Ishikawa (cell line): ENCODE results near the gene PEDS1.

ENCODE experiments used
- CEBPB ChIP-seq: IDR thresholded peaks from 2 replicates; pipeline ENCODE4 v1.6.1; 2012
- CREB1 ChIP-seq: IDR thresholded peaks from 2 replicates; pipeline ENCODE4 v1.6.1; 2012; ENCODE audit warnings: low read depth
- EGR1 ChIP-seq: IDR thresholded peaks from 2 replicates; pipeline ENCODE4 v1.6.1; 2012
- EP300 ChIP-seq: IDR thresholded peaks from 2 replicates; pipeline ENCODE4 v1.6.1; 2012; ENCODE audit warnings: borderline replicate concordance
- FOXM1 ChIP-seq: IDR thresholded peaks from 2 replicates; pipeline ENCODE4 v1.6.1; 2012; ENCODE audit warnings: low read depth, borderline replicate concordance
- NFIC ChIP-seq: IDR thresholded peaks from 2 replicates; pipeline ENCODE4 v1.6.1; 2012
- RAD21 ChIP-seq: IDR thresholded peaks from 2 replicates; pipeline ENCODE4 v1.6.1; 2012; ENCODE audit warnings: low read depth
- TAF1 ChIP-seq: IDR thresholded peaks from 2 replicates; pipeline ENCODE4 v1.6.1; 2012; ENCODE audit warnings: low read depth, mild to moderate bottlenecking
- TCF12 ChIP-seq: IDR thresholded peaks from 2 replicates; pipeline ENCODE4 v1.6.1; 2012; ENCODE audit warnings: low read depth
- TEAD4 ChIP-seq: IDR thresholded peaks from 2 replicates; pipeline ENCODE4 v1.6.1; 2012
- YY1 ChIP-seq: IDR thresholded peaks from 2 replicates; pipeline ENCODE4 v1.6.1; 2012; ENCODE audit warnings: low read depth
- ZBTB7A ChIP-seq: IDR thresholded peaks from 2 replicates; pipeline ENCODE4 v1.6.1; 2012; ENCODE audit warnings: low read depth
- TF ChIP-seq, protein P1 (sequence below): IDR thresholded peaks from 2 replicates; pipeline ENCODE4 v1.6.1; 2012
- TF ChIP-seq, protein P2 (sequence below): IDR thresholded peaks from 2 replicates; pipeline ENCODE4 v1.6.1; 2012; ENCODE audit warnings: low read depth, mild to moderate bottlenecking
- TF ChIP-seq, protein P3 (sequence below): IDR thresholded peaks from 2 replicates; pipeline ENCODE4 v1.6.1; 2012

PEDS1 gene

GRCh38 chr20:50107796-50108331, 45.7 kb downstream of the PEDS1 start:
- TF ChIP-seq, protein P1, sequence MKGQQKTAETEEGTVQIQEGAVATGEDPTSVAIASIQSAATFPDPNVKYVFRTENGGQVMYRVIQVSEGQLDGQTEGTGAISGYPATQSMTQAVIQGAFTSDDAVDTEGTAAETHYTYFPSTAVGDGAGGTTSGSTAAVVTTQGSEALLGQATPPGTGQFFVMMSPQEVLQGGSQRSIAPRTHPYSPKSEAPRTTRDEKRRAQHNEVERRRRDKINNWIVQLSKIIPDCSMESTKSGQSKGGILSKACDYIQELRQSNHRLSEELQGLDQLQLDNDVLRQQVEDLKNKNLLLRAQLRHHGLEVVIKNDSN: no peak
- no peak for TF ChIP-seq RAD21
- TF ChIP-seq TCF12: no peak
- TF ChIP-seq, protein P2, sequence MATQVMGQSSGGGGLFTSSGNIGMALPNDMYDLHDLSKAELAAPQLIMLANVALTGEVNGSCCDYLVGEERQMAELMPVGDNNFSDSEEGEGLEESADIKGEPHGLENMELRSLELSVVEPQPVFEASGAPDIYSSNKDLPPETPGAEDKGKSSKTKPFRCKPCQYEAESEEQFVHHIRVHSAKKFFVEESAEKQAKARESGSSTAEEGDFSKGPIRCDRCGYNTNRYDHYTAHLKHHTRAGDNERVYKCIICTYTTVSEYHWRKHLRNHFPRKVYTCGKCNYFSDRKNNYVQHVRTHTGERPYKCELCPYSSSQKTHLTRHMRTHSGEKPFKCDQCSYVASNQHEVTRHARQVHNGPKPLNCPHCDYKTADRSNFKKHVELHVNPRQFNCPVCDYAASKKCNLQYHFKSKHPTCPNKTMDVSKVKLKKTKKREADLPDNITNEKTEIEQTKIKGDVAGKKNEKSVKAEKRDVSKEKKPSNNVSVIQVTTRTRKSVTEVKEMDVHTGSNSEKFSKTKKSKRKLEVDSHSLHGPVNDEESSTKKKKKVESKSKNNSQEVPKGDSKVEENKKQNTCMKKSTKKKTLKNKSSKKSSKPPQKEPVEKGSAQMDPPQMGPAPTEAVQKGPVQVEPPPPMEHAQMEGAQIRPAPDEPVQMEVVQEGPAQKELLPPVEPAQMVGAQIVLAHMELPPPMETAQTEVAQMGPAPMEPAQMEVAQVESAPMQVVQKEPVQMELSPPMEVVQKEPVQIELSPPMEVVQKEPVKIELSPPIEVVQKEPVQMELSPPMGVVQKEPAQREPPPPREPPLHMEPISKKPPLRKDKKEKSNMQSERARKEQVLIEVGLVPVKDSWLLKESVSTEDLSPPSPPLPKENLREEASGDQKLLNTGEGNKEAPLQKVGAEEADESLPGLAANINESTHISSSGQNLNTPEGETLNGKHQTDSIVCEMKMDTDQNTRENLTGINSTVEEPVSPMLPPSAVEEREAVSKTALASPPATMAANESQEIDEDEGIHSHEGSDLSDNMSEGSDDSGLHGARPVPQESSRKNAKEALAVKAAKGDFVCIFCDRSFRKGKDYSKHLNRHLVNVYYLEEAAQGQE: no peak
- no peak for TF ChIP-seq FOXM1
- no peak for TF ChIP-seq NFIC
- no peak for TF ChIP-seq EP300
- TF ChIP-seq TEAD4: no peak
- TF ChIP-seq CREB1: no peak
- TF ChIP-seq ZBTB7A: no peak
- no peak for TF ChIP-seq YY1
- TF ChIP-seq EGR1: no peak
- no peak for TF ChIP-seq TAF1
- no peak for TF ChIP-seq CEBPB
- TF ChIP-seq, protein P3, sequence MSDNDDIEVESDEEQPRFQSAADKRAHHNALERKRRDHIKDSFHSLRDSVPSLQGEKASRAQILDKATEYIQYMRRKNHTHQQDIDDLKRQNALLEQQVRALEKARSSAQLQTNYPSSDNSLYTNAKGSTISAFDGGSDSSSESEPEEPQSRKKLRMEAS: no peak

DNA sequence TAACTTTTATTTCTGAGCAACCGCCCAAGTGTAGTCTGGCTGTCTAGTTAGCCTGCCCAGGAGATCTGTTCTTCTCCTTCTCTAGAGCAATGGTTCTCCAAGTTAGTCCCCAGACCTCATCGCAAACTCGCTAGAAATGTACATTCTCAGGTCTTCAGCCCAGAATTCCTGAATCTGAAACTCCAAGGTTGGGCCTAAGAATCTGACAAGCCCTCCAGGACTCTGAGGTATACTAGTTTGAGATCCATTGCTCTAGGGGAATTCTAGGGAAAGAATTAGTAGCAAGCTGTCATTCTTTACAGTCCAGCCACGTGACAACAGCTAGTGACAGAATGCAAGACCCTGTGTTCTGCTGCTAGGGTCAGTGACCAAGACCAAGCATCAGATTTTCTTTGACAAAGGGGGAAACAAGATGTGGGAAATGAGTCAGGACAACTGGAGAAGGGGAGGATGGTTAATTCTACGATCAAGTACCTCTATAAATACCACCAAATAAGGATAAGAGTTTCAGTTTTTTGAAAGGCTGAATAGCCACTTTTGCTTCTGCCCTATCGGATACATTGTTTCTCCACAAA, 46.4 kb downstream of the PEDS1 start:
- TF ChIP-seq, protein P2: no peak
- TF ChIP-seq FOXM1: no peak
